NCI-H774 (cell line): Measurements from ENCODE around the gene CGN.

Experiments used
- DNase-seq: peaks from one replicate; lab custom pipeline; 2025; lab: John Stamatoyannopoulos, UW

The CGN gene

DNA sequence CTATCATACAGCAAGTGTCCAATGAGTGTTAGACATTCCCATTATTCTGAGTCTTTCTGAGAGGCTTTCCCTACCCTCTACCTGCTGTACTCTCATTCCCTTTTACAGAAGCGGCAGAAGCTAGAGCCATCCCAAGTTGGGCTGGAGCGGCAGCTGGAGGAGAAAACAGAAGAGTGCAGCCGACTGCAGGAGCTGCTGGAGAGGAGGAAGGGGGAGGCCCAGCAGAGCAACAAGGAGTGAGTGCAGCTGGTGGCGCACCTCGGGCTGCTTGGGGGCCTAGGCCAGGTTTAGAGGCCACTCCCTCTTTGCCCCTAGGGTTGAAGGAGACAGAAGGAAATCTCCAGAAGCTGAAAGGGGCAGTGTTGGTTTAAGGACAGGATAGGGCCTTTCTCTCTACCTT lies 12.1 kb downstream of the CGN start:
- no peak for DNase-seq

- DNase-seq, result no peak
Measured at GRCh38 chr1:151524736-151525135, 13.5 kb downstream of the CGN start.

DNA sequence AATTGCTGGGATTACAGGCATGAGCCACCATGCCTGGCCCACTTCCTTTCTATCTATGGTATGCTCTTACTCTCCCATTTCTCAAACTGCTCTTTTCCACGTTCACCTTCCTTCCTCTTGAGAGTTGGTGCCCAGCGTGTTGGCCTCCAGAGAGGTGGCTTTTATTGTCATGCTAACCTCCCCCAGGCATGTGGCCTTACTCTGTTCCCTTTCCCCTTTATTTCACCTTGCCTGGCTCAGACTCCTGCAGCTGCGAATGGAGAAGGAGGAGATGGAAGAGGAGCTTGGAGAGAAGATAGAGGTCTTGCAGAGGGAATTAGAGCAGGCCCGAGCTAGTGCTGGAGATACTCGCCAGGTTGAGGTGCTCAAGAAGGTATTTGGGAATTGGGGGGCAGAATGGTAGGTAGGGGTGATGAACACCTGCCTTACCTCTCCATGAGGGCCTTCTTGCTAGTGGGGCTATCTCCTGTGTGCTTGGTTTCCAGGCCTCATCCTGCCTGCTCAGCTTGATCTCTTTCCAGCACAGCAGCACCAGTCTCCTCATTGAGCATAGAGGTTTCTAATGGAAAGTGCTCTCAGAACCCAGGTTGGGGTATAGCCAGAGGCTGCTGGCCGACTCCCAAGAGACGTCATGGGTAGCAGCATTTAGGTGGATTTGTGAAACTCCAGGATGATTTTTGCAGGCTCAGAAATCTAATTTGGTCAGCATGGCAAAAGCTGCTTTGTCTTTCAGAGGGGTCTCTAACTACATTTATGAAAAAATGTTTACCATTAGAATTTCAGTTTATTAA lies 15.7 kb downstream of the CGN start:
- no peak for DNase-seq

GRCh38 chr1:151529211-151529702 lies 18.1 kb downstream of the CGN start:
- DNase-seq, result no peak

DNA sequence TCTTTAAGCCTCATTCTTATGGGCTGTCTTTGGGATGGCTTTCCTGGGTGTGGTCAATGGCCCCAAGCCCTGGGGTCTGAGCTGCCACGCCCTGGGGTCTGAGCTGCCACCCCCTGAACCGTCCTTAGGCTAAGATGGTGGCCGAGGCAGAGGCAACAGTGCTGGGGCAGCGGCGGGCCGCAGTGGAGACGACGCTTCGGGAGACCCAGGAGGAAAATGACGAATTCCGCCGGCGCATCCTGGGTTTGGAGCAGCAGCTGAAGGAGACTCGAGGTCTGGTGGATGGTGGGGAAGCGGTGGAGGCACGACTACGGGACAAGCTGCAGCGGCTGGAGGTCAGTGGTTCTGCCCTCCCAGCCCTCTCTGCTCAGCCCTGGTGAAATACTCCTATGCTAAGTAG lies 18.6 kb downstream of the CGN start:
- no peak for DNase-seq

DNA sequence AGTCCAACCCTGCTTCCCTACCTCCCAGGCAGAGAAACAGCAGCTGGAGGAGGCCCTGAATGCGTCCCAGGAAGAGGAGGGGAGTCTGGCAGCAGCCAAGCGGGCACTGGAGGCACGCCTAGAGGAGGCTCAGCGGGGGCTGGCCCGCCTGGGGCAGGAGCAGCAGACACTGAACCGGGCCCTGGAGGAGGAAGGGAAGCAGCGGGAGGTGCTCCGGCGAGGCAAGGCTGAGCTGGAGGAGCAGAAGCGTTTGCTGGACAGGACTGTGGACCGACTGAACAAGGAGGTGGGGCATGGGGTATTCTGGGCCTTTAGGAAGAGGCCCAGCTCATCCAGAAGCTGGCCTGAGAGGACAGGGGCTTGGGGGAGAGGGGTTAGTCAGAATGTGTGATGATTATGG lies 19.3 kb downstream of the CGN start:
- no peak for DNase-seq

- no peak for DNase-seq
Measured at GRCh38 chr1:151533870-151534269, 22.7 kb downstream of the CGN start.

- DNase-seq, result peak; percentile 55
Measured at GRCh38 chr1:151534662-151535278, 23.6 kb downstream of the CGN start.

GRCh38 chr1:151535326-151536271 lies 24.4 kb downstream of the CGN start:
- DNase-seq, result no peak

DNA sequence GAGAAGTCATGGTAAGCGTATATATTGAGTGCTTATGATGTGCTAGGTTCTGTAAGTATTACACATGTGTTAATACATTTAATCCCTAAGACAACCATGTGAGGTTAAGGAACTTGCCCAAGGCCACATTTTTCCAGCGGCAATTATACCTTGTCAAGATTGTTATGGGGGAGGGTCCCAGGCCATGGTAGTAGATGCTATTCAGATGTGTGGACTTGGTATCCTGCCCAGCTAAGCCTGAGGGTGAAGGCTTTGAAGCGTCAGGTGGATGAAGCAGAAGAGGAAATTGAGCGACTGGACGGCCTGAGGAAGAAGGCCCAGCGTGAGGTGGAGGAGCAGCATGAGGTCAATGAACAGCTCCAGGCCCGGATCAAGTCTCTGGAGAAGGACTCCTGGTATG lies 25.3 kb downstream of the CGN start:
- no peak for DNase-seq

DNA sequence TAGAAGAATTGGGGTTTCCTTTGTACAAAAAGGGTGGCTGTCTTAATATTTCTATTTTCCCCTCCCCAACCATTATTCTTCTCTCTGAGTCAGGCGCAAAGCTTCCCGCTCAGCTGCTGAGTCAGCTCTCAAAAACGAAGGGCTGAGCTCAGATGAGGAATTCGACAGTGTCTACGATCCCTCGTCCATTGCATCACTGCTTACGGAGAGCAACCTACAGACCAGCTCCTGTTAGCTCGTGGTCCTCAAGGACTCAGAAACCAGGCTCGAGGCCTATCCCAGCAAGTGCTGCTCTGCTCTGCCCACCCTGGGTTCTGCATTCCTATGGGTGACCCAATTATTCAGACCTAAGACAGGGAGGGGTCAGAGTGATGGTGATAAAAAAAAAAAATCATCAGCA lies 25.9 kb downstream of the CGN start:
- no peak for DNase-seq

DNA sequence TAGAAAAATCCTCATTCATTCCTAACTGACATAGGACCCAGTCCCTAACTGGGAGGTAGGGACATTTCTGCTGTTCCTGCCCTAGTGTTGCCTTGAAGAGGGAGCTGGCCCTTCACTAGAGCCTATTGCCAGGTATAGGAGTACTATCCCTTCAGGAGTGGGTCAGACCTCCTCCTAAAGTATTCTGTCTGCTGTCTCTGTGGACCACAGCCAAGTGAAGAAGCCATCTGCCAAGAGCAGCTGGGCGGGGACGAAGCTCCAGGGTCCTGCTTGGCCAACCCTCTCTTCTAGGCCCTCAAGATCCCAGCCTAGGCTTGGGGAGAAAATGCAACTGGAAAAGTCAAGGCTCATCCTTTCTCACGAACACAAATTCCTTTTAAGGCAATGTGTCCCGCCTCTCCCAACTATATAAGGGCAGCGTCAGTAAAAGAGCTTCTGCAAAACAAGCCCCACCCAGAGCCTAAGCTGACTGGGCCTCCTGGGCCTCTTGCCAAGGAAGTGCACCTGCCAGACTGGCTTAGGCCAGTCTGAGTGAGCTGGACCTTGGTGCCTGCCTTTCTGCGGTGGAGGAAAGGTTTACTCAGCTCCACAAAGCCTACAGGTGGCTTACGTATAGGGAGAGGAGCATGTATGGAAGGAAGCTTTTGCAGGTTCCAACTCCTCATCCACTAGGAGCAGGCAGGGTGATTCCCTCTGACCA lies 28.3 kb downstream of the CGN start:
- peak; percentile 96 for DNase-seq

- DNase-seq, result peak; percentile 94
Measured at GRCh38 chr1:151540021-151540981, 29.1 kb downstream of the CGN start, which contains the start of gene TUFT1. TUFT1 (plus strand) TSS chr1:151540309; CDS start chr1:151540367, 58 bp downstream.

GRCh38 chr1:151540982-151541377 lies 29.8 kb downstream of the CGN start:
- no peak for DNase-seq

GRCh38 chr1:151541752-151542151 lies 30.6 kb downstream of the CGN start:
- DNase-seq, result no peak

DNA sequence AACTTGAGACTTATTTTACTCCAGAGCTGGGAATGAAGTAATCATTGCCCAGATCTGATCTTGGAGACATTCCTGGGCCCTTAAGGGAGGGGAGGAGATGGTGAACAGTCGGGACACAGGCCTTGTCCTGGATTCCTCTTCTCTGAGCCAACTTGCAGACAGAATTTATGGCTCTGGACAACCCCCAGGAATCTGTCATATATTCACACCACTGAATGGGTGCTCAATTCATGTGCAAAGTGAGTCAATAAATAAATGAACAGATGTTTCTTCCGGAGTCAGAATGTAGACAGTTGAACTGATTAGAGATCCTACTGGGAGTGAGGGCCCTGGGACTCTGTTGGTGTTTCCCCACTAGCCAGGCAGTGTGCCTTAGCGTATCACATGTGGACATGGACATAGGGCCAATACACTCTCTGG lies 31.5 kb downstream of the CGN start:
- no peak for DNase-seq

GRCh38 chr1:151545542-151545941 lies 34.4 kb downstream of the CGN start:
- no peak for DNase-seq

GRCh38 chr1:151546011-151546925 lies 35.1 kb downstream of the CGN start:
- DNase-seq, result no peak

DNA sequence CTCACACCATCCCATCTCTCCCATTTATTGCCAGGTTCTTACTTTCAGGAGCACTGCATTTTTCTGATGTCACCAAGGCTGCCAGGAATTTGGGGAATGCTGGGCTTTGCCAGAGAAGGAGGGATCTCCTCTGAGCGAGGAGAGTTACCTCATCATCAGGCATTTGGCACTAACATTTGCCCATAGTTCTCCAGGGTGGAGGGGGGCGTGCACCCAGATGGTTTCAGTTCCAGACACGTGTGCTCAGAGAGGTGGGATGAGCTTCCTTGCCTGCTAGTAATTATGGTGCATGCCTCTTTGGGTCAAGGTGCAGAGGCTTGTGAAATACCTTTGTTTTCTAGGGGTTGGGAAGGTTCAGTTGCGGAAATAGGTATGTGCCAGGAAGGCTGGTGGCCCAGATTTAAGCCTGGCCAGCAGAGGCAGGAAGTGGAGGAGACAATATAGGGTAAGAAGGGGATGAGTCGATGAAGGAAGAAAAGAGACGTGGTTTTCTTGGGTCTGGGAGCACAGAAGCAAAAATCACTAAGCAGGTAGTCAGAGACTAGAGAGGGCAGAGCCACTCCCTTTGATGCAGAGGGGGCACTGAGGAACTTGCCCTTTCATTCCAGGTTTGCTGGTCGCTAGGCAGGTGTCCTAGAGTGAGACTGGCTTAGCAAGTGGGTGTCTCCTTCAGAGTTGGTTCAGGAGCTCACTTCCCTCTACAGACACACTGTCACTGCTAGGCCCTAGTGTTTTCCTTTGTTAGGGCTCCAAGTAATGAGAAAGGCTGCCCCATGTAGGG lies 36.1 kb downstream of the CGN start:
- no peak for DNase-seq
